HEK293 (cell line): ENCODE results near the gene CNP.

Source experiments
- ATF2 ChIP-seq: fragments of 450-650 bp; formaldehyde crosslinking; IDR thresholded peaks from 2 replicates; pipeline ENCODE4 v1.5.1; 2016; ENCODE audit warnings: missing biosample characterization, missing genetic modification characterization, low read depth
- BCL11B ChIP-seq: fragments of 450-650 bp; formaldehyde crosslinking; IDR thresholded peaks from 2 replicates; pipeline ENCODE4 v1.5.1; 2016; ENCODE audit warnings: low read depth, missing biosample characterization, missing genetic modification characterization
- FEZF1 ChIP-seq: fragments of 450-650 bp; formaldehyde crosslinking; IDR thresholded peaks from 2 replicates; pipeline ENCODE4 v1.5.1; 2016; ENCODE audit warnings: missing biosample characterization, missing genetic modification characterization
- HOXD13 ChIP-seq: sonication (generic); formaldehyde crosslinking; IDR thresholded peaks from 2 replicates; pipeline ENCODE4 v1.8.0; 2022; ENCODE audit warnings: missing genetic modification reagents, borderline replicate concordance
- KLF7 ChIP-seq: fragments of 450-650 bp; formaldehyde crosslinking; IDR thresholded peaks from 2 replicates; pipeline ENCODE4 v1.5.1; 2016; ENCODE audit warnings: missing biosample characterization, missing genetic modification characterization, borderline replicate concordance
- MEIS1 ChIP-seq: sonication (generic); formaldehyde crosslinking; IDR thresholded peaks from 2 replicates; pipeline ENCODE4 v1.8.1; 2022; ENCODE audit warnings: missing genetic modification reagents, mild to moderate bottlenecking, borderline replicate concordance
- OVOL3 ChIP-seq: fragments of 450-650 bp; formaldehyde crosslinking; IDR thresholded peaks from 2 replicates; pipeline ENCODE4 v1.5.1; 2016; ENCODE audit warnings: missing biosample characterization, missing genetic modification characterization
- PRDM2 ChIP-seq: fragments of 450-650 bp; formaldehyde crosslinking; IDR thresholded peaks from 2 replicates; pipeline ENCODE4 v1.5.1; 2016; ENCODE audit warnings: missing biosample characterization, missing genetic modification characterization, borderline replicate concordance
- ZBTB48 ChIP-seq: fragments of 450-650 bp; formaldehyde crosslinking; IDR thresholded peaks from 2 replicates; pipeline ENCODE4 v1.5.1; 2016; ENCODE audit warnings: missing biosample characterization, missing genetic modification characterization
- ZBTB6 ChIP-seq: fragments of 450-650 bp; formaldehyde crosslinking; IDR thresholded peaks from 2 replicates; pipeline ENCODE4 v1.5.1; 2017; ENCODE audit warnings: missing biosample characterization, missing genetic modification characterization
- ZFP41 ChIP-seq: fragments of 450-650 bp; formaldehyde crosslinking; IDR thresholded peaks from 2 replicates; pipeline ENCODE4 v1.5.1; 2016; ENCODE audit warnings: missing biosample characterization, missing genetic modification characterization, borderline replicate concordance
- ZNF138 ChIP-seq: fragments of 450-650 bp; formaldehyde crosslinking; IDR thresholded peaks from 2 replicates; pipeline ENCODE4 v1.5.1; 2016; ENCODE audit warnings: missing biosample characterization, missing genetic modification characterization, borderline replicate concordance
- ZNF18 ChIP-seq: fragments of 450-650 bp; formaldehyde crosslinking; IDR thresholded peaks from 2 replicates; pipeline ENCODE4 v1.5.1; 2016; ENCODE audit warnings: missing biosample characterization, missing genetic modification characterization
- ZNF2 ChIP-seq: fragments of 450-650 bp; formaldehyde crosslinking; IDR thresholded peaks from 2 replicates; pipeline ENCODE4 v1.5.1; 2016; ENCODE audit warnings: missing biosample characterization, missing genetic modification characterization
- ZNF223 ChIP-seq: fragments of 450-650 bp; formaldehyde crosslinking; IDR thresholded peaks from 2 replicates; pipeline ENCODE4 v1.5.1; 2016; ENCODE audit warnings: missing biosample characterization, missing genetic modification characterization
- ZNF24 ChIP-seq: fragments of 450-650 bp; formaldehyde crosslinking; IDR thresholded peaks from 2 replicates; pipeline ENCODE4 v1.5.1; 2016; ENCODE audit warnings: missing biosample characterization, missing genetic modification characterization
- ZNF26 ChIP-seq: fragments of 450-650 bp; formaldehyde crosslinking; IDR thresholded peaks from 2 replicates; pipeline ENCODE4 v1.5.1; 2016; ENCODE audit warnings: missing biosample characterization, missing genetic modification characterization
- ZNF302 ChIP-seq: fragments of 450-650 bp; formaldehyde crosslinking; IDR thresholded peaks from 2 replicates; pipeline ENCODE4 v1.5.1; 2016; ENCODE audit warnings: missing biosample characterization, missing genetic modification characterization, low read depth
- ZNF311 ChIP-seq: fragments of 450-650 bp; formaldehyde crosslinking; IDR thresholded peaks from 2 replicates; pipeline ENCODE4 v1.5.1; 2017; ENCODE audit warnings: missing biosample characterization, missing genetic modification characterization, borderline replicate concordance
- ZNF350 ChIP-seq: fragments of 450-650 bp; formaldehyde crosslinking; IDR thresholded peaks from 2 replicates; pipeline ENCODE4 v1.5.0; 2017; ENCODE audit warnings: missing biosample characterization, mild to moderate bottlenecking, missing genetic modification characterization
- ZNF530 ChIP-seq: fragments of 450-650 bp; formaldehyde crosslinking; IDR thresholded peaks from 2 replicates; pipeline ENCODE4 v1.5.1; 2016; ENCODE audit warnings: low read depth, missing biosample characterization, missing genetic modification characterization
- ZNF555 ChIP-seq: fragments of 450-650 bp; formaldehyde crosslinking; conservative IDR thresholded peaks from 2 replicates; pipeline ENCODE4 v1.5.1; 2017; ENCODE audit warnings: missing biosample characterization, mild to moderate bottlenecking, missing genetic modification characterization, inconsistent platforms
- ZNF692 ChIP-seq: fragments of 450-650 bp; formaldehyde crosslinking; IDR thresholded peaks from 2 replicates; pipeline ENCODE4 v1.5.1; 2016; ENCODE audit warnings: missing biosample characterization, missing genetic modification characterization
- ZNF747 ChIP-seq: fragments of 450-650 bp; formaldehyde crosslinking; IDR thresholded peaks from 2 replicates; pipeline ENCODE4 v1.5.1; 2016; ENCODE audit warnings: missing biosample characterization, missing genetic modification characterization
- ZNF843 ChIP-seq: fragments of 450-650 bp; formaldehyde crosslinking; IDR thresholded peaks from 2 replicates; pipeline ENCODE4 v1.5.1; 2016; ENCODE audit warnings: missing biosample characterization, missing genetic modification characterization

The CNP gene

GRCh38 chr17:42016941-42017865 lies 50.6 kb downstream of the CNP start, which contains the start of gene DNAJC7 (continued):
- TF ChIP-seq ATF2 (tag by site-specific recombination) (peak; percentile 37; the same call in 1 of the 2 replicates), ZFP41 (no peak), ZNF692 (tag by site-specific recombination) (peak; percentile 67; the same call in 1 of the 2 replicates), ZNF2 (peak; percentile 66; the same call in 1 of the 2 replicates), FEZF1 (tag by site-specific recombination) (peak; percentile 49), MEIS1 (CRISPR knock-in tag) (no peak), ZNF555 (tag by site-specific recombination) (no peak), KLF7 (peak; percentile 59; the same call in 1 of the 2 replicates), ZNF26 (tag by site-specific recombination) (no peak), PRDM2 (tag by site-specific recombination) (no peak), ZBTB48 (tag by site-specific recombination) (no peak; the same call in none of the 2 replicates), ZNF302 (tag by site-specific recombination) (no peak), OVOL3 (tag by site-specific recombination) (peak; percentile 43; the same call in 1 of the 2 replicates), ZNF350 (tag by site-specific recombination) (no peak), ZBTB6 (tag by site-specific recombination) (peak; percentile 85), ZNF843 (peak; percentile 56), ZNF18 (tag by site-specific recombination) (0 out of 2 replicates have a peak, but pooled peaks have one; percentile 38), HOXD13 (CRISPR knock-in tag) (no peak), ZNF530 (no peak), ZNF24 (peak; percentile 73; the same call in 1 of the 2 replicates), ZNF311 (tag by site-specific recombination) (no peak), ZNF747 (tag by site-specific recombination) (no peak), ZNF223 (tag by site-specific recombination) (no peak), ZNF138 (tag by site-specific recombination) (0 out of 2 replicates have a peak, but pooled peaks have one; percentile 44), BCL11B (tag by site-specific recombination) (no peak)
